ENCODE measurements around the gene TMEM201. TPM values are rescaled to one million over a fixed set of nuclear protein-coding genes. Genes with fewer than 3 reads are reported as not detected.
A peak's percentile ranks its signal among the peaks of the same experiment; 100 is the strongest.

TMEM201 gene
- total RNA-seq, 1 experiment from 2014 or later = 30.4 TPM

DNA sequence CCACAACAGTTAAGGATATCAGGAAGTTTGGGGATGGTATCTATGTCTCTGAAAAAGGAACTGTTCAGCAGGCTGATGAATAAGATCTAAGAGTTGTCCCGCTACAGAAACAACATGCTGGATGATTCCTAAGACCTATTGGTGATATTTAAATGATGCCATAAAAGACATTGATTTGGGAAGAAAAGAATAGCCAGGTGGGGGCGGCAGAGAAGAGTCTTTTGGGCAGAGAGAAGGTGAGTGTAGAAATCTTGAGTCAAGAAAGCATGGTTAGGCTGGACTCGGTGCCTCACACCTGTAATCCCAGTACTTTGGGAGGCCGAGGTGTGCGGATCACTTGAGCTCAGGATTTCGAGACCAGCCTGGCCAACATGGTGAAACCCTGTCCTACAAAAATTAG is 11.8 kb upstream of the TMEM201 start:
- peak; percentile 34; the same call in 1 of the 2 replicates for ATAC-seq
- Mint-ChIP-seq H3K36me3 (peaks cover 45% of the 10 kb centered on the region), H3K4me1 (no peaks in the 10 kb centered on the region), H3K9me3 (no peaks in the 10 kb centered on the region), H3K27me3 (ENCODE audit: low read depth) (no peaks in the 10 kb centered on the region), H3K4me3 (no peak overlapping the region), H3K27ac (no peak overlapping the region)
- ChIA-PET CTCF (interaction anchor here (1.0 to 1.4 kb wide), 4 partner anchors 11 to 140 kb away, joined by 3 to 4 read pairs (median 3); partner anchors contain the start of gene TMEM201), POLR2A (no interaction called here)
- no peak for DNase-seq (ENCODE audit: low spot score)
- TF ChIP-seq SMAD4 (CRISPR knock-in tag; IDR thresholded peaks at IDR 0.05) (no peak), FOXJ3 (CRISPR knock-in tag; IDR thresholded peaks at IDR 0.05; ENCODE audit: borderline replicate concordance) (no peak), NR2C2 (CRISPR knock-in tag; IDR thresholded peaks at IDR 0.05) (no peak), NR3C1 (CRISPR knock-in tag; conservative IDR thresholded peaks at IDR 0.05; ENCODE audit: low read depth) (no peak)
- TF ChIP-seq, protein P1, sequence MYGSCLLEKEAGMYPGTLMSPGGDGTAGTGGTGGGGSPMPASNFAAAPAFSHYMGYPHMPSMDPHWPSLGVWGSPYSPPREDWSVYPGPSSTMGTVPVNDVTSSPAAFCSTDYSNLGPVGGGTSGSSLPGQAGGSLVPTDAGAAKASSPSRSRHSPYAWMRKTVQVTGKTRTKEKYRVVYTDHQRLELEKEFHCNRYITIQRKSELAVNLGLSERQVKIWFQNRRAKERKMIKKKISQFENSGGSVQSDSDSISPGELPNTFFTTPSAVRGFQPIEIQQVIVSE (CRISPR knock-in tag; IDR thresholded peaks at IDR 0.05; ENCODE audit: borderline replicate concordance) = no peak
- TF ChIP-seq, protein P2, sequence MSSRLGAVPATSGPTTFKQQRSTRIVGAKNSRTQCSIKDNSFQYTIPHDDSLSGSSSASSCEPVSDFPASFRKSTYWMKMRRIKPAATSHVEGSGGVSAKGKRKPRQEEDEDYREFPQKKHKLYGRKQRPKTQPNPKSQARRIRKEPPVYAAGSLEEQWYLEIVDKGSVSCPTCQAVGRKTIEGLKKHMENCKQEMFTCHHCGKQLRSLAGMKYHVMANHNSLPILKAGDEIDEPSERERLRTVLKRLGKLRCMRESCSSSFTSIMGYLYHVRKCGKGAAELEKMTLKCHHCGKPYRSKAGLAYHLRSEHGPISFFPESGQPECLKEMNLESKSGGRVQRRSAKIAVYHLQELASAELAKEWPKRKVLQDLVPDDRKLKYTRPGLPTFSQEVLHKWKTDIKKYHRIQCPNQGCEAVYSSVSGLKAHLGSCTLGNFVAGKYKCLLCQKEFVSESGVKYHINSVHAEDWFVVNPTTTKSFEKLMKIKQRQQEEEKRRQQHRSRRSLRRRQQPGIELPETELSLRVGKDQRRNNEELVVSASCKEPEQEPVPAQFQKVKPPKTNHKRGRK (CRISPR knock-in tag; IDR thresholded peaks at IDR 0.05; ENCODE audit: borderline replicate concordance) = no peak

DNA sequence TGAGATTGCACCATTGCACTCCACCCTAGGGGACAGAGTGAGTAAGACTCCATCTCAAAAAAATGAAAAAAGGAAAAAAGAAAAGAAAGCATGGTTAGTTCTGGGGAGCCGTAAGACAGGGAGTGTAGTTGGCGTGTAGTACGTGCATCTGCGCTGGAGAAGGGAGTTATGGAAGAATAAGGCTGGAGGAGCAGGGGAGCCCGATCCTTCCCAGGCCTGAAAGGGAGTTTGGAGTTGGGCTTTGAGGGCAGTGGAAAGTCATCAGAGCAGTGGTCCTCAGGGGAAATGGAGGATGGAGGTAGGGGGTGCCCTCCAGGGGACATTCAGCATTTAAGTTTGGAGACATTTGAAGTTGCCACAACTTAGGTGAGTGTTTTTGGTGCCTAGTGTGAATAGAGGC is 11.3 kb upstream of the TMEM201 start:
- Mint-ChIP-seq H3K4me1 (no peaks in the 10 kb centered on the region), H3K9me3 (no peaks in the 10 kb centered on the region), H3K4me3 (no peak overlapping the region), H3K27ac (no peak overlapping the region), H3K27me3 (ENCODE audit: low read depth) (no peaks in the 10 kb centered on the region), H3K36me3 (peaks cover 48% of the 10 kb centered on the region)
- ChIA-PET POLR2A (no interaction called here), CTCF (interaction anchor here (1.4 kb wide), 1 partner anchor 140 kb away, joined by 3 read pairs; no protein-coding TSS in a partner anchor)
- TF ChIP-seq, protein P3, sequence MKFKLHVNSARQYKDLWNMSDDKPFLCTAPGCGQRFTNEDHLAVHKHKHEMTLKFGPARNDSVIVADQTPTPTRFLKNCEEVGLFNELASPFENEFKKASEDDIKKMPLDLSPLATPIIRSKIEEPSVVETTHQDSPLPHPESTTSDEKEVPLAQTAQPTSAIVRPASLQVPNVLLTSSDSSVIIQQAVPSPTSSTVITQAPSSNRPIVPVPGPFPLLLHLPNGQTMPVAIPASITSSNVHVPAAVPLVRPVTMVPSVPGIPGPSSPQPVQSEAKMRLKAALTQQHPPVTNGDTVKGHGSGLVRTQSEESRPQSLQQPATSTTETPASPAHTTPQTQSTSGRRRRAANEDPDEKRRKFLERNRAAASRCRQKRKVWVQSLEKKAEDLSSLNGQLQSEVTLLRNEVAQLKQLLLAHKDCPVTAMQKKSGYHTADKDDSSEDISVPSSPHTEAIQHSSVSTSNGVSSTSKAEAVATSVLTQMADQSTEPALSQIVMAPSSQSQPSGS (CRISPR knock-in tag; IDR thresholded peaks at IDR 0.05; ENCODE audit: borderline replicate concordance, low read depth) = no peak
- TF ChIP-seq, protein P4, sequence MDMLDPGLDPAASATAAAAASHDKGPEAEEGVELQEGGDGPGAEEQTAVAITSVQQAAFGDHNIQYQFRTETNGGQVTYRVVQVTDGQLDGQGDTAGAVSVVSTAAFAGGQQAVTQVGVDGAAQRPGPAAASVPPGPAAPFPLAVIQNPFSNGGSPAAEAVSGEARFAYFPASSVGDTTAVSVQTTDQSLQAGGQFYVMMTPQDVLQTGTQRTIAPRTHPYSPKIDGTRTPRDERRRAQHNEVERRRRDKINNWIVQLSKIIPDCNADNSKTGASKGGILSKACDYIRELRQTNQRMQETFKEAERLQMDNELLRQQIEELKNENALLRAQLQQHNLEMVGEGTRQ (CRISPR knock-in tag; IDR thresholded peaks at IDR 0.05) = no peak
- no peak for TF ChIP-seq ETV6 (CRISPR knock-in tag; IDR thresholded peaks at IDR 0.05)
- no peak for TF ChIP-seq NFE2L1 (CRISPR knock-in tag; IDR thresholded peaks at IDR 0.05)
- no peak for TF ChIP-seq ZNF317 (CRISPR knock-in tag; IDR thresholded peaks at IDR 0.05; ENCODE audit: borderline replicate concordance, low read depth)
- TF ChIP-seq, protein P5, sequence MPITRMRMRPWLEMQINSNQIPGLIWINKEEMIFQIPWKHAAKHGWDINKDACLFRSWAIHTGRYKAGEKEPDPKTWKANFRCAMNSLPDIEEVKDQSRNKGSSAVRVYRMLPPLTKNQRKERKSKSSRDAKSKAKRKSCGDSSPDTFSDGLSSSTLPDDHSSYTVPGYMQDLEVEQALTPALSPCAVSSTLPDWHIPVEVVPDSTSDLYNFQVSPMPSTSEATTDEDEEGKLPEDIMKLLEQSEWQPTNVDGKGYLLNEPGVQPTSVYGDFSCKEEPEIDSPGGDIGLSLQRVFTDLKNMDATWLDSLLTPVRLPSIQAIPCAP (CRISPR knock-in tag; IDR thresholded peaks at IDR 0.05) = no peak
- TF ChIP-seq ZNF671 (CRISPR knock-in tag; IDR thresholded peaks at IDR 0.05) = no peak
- ATAC-seq (no peak), DNase-seq (ENCODE audit: low spot score) (no peak)

DNA sequence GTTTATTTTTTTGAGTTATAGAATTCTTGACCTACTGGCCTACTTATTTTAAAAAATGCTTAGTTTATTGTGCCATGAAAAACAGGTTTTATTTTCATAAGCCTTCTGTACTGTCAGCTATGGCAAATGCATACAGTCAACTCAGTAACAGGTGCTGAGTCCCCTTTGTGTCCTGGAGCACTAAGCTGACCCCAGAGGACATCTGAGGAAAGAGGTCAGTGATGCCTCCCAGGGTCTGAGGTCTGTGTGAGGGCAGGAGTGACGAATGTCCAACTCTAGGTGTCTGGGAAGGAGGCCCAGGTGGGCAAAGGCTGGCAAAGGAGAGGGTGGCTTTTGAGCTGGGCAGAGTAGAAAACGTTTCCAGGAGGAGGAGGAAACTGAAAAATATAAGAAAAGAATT is 7.8 kb upstream of the TMEM201 start:
- DNase-seq (ENCODE audit: low spot score) (no peak), ATAC-seq (no peak)
- Mint-ChIP-seq H3K9me3 (no peaks in the 10 kb centered on the region), H3K27ac (peak overlapping the region; percentile 38; the same call in 1 of the 2 replicates), H3K27me3 (ENCODE audit: low read depth) (no peaks in the 10 kb centered on the region), H3K4me3 (no peak overlapping the region), H3K4me1 (no peaks in the 10 kb centered on the region), H3K36me3 (peaks cover 47% of the 10 kb centered on the region)
- ChIA-PET POLR2A (no interaction called here), CTCF (interaction anchor here (0.7 to 0.8 kb wide), 2 partner anchors 35 to 59 kb away, joined by 3 to 4 read pairs; no protein-coding TSS in a partner anchor)
- TF ChIP-seq JAZF1 (CRISPR knock-in tag; IDR thresholded peaks at IDR 0.05) (no peak), ZNF423 (CRISPR knock-in tag; IDR thresholded peaks at IDR 0.05) (no peak), MYBL2 (CRISPR knock-in tag; IDR thresholded peaks at IDR 0.05) (no peak), ZNF416 (CRISPR knock-in tag; IDR thresholded peaks at IDR 0.05) (no peak), GTF2I (CRISPR knock-in tag; conservative IDR thresholded peaks at IDR 0.05) (no peak), NFYB (CRISPR knock-in tag; conservative IDR thresholded peaks at IDR 0.05; ENCODE audit: low read depth) (no peak)
- TF ChIP-seq, protein P6, sequence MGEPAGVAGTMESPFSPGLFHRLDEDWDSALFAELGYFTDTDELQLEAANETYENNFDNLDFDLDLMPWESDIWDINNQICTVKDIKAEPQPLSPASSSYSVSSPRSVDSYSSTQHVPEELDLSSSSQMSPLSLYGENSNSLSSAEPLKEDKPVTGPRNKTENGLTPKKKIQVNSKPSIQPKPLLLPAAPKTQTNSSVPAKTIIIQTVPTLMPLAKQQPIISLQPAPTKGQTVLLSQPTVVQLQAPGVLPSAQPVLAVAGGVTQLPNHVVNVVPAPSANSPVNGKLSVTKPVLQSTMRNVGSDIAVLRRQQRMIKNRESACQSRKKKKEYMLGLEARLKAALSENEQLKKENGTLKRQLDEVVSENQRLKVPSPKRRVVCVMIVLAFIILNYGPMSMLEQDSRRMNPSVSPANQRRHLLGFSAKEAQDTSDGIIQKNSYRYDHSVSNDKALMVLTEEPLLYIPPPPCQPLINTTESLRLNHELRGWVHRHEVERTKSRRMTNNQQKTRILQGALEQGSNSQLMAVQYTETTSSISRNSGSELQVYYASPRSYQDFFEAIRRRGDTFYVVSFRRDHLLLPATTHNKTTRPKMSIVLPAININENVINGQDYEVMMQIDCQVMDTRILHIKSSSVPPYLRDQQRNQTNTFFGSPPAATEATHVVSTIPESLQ (CRISPR knock-in tag; IDR thresholded peaks at IDR 0.05) = no peak
- TF ChIP-seq, protein P7, sequence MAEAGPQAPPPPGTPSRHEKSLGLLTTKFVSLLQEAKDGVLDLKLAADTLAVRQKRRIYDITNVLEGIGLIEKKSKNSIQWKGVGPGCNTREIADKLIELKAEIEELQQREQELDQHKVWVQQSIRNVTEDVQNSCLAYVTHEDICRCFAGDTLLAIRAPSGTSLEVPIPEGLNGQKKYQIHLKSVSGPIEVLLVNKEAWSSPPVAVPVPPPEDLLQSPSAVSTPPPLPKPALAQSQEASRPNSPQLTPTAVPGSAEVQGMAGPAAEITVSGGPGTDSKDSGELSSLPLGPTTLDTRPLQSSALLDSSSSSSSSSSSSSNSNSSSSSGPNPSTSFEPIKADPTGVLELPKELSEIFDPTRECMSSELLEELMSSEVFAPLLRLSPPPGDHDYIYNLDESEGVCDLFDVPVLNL (CRISPR knock-in tag; IDR thresholded peaks at IDR 0.05; ENCODE audit: borderline replicate concordance, low read depth) = no peak

All from WTC11 (cell line).